GM21526 (cell line): ENCODE data around the gene CARHSP1.
"Not testable (repeated sequence)": the region's sequence is repeated elsewhere in the genome, so short reads cannot be mapped to it uniquely, and the experiment has no call there.

Experiments
- ATAC-seq: cut with Tn5 transposase; IDR thresholded peaks from one replicate; pipeline ENCODE4 v1.9.1; 2021; ENCODE audit warnings: moderate library complexity; ENCODE audit not compliant: unreplicated experiment, low FRiP score

CARHSP1 gene

DNA sequence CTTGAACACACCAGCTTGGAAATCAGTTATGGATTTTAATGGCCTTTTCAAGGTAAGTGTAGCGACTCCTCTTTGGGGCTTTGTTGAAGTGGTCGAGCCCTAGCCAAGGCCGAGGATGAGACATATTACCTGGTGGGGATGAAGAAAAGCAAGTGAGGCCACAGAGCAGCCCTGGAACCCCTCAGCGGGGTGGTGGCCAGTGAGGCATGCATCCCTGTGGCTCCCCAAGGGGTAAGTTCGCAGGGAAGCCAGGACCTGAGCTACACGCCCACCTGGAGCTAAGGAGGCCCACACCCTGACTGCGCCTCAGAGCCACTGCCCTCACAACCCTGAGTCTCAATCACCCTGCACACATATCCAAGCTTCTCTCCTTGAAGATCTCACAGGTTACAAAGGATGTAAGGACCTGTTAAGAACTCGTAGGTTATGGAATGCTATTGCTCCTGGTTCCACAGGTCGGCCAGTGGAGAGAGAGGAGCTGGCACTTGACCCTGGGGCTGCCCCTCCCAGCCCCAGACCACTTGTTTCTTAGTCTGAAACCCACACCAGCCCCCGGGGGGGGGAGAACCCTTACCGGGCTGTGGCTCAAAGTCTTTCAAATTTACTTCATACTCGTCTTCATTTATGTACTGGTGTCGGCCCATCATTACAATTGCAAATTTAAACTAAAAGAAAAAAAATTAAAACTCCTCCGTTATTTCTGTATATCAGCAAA is 25.3 kb upstream of the CARHSP1 start:
- no peak for ATAC-seq

DNA sequence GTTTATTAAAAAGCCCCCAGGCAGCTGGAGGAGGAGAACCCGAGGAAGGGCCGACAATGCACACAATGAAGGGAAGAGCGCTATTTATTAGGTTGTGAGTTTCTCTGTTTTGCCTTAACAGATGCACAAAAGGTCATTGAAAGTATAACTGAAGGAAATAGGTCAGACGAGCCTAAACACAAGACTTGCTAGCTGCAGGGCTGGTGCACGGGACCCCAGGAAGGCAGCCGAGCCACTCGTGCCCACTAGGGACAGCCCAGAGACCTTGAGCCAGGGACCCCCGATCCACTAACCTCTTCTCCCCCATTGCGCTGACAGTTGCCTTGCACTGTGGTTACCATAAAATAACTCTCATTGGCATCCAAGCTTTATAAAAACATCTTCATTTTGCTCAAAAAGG is 24.6 kb upstream of the CARHSP1 start:
- ATAC-seq = no peak

DNA sequence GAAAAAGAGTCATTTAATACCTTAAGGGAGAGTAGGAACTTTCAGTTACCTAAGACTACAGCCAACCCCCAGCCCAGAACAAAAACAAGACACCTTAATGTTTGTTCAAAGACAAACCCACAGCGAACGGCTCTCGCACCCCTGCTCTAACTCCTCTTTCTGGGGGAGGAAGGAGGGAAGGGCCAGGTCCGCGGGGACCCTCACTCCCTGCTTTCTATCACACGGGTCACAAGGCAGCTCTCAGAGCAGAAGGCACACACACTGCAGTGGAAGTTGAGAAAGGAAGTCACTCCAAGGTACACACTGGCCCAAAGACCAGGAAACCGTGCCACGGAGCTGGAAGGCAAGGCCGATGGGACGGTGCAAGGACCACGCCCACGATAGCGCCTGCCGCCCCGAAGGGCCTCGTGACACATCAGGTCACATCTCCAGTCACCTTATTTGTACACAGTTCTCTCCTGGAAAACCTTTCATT is 23.3 kb upstream of the CARHSP1 start:
- ATAC-seq = peak; percentile 33

DNA sequence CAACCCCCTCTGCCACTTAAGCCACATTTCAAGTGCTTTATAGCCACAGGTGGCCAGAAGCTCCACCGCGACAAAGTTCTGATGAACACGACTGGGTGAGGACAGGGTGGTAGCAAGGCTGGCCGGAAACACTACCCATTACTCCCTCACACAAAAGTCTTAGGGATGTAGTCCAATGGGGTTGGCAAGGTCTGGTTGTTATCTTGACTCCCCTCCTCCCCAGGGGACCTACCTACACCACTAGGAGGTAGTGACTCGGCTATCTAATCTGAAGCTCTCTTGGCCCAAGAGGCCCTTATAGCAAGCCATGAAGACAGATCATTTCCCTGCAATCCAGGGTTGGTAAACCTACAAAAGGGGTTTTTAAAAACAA is 21.7 kb upstream of the CARHSP1 start:
- ATAC-seq = no peak

DNA sequence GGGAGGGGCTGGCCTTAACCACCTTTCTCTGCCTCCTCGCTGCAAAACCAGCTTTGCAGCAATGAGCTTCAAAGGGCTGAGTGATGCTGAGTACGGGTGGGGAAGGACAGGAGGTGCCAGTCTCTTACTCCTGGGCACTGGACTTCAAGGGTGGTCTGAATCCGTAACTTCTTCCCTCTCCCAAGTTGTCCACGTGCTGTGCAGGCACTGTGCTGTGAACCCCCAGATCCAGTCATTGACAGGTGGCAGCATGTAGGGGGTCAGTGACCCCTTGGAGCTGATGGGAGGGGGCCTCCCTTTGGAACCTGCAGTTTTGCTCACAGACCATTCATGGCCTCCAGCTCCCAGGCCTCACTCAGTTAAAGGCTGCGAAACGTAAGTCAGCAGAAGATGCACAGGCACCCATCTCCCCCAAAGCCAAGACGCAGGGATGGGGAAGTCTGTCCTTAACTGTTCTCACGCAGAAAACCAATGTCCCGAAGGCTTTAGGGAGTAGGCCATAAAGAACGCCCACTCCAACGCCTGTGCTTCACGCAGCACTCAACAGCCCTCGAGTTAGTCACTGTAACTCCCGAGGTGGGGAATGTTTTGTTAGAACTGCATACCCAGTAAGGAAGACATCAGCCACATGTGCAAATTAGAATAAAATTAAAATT is 21.2 kb upstream of the CARHSP1 start:
- ATAC-seq = no peak

DNA sequence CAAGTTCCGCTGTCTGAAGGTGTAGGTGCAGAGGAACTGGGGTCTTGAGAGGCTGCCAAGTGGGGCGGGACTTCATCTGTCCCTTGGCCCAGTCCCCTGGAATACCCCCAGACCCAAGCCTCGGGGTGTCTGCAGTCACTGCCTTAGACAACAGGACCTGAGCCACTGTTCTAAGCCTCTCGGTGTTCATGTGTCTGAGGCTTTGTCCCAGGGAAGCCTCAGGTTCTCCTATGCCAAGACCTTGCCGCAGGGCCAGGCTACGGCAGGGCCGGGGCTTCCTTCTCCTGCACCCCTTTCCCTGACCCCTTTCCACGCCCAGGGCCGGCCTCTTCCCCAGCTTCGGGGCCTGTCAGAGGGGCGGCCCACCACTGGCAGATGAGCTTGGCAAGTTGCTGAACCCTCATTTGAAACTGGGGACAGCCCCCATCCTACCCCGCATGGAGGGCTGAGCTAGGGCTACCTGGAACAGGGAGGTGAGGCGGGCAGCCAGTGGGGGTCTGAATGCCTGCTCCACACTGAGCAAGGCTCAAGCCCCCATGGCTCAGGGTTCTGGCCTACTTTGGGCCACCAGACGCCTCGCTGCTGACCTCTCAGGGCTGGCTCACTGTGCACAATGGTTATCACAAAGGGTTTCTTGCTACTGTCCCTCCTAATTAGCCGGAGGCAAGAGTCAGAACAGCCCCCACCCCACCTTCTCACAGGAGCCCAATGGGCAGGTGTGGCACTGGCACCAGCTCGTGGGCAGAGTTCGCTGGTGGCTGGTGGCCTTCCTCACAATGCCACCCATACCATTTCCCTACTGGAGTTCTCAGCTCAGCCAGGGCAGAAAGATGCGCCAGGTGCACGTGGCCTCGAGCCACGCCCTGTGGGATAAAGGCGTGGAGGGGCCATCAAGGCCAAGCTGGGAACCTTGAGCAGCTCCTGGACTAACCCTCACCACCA is 20.4 kb upstream of the CARHSP1 start:
- no peak for ATAC-seq

DNA sequence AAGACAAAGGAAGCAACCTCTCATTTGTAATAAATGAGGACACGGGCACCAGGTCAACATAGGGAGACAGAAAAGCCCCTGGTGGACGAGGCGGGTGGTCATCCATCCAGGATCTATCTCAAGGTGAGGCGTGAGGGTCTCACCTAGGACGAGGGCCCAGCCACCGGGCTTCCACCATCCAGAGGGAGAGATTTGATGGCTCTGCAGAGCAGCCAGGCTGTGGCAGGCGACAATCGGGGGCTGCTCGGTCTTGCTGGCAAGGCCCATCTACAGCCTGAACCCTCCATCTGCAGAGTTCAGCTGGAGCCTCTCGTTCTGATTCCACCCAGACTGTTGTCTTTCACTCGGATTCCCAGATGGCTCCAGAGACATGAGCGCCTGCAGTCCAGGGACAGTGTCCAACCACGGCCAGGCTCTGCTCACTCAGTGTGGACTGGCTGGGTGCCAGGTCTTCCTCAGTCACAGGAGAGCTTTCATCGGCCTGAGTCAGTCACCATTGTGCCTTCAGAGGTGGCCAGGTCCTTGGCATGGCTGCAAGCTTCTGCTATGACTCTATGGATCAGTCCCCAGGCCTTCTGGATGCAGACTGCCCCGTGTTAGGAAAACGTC is 19.2 kb upstream of the CARHSP1 start:
- ATAC-seq = no peak

DNA sequence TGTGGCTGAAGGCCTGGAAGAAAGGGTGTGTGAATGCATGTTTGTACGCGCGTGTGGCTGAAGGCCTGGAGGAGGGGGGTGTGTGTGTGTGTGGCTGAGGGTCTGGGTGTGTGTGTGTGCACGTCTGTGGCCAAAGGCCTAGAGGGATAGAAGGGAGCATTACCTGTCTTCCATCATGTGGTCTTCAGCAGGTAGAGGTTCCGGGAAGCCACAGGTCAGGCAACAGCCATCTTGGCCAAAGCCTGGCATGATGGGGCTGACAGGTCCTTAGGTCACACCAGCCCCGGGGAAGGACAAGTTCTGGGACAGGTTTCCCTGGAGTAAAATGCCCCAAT is 18.6 kb upstream of the CARHSP1 start:
- no peak for ATAC-seq

DNA sequence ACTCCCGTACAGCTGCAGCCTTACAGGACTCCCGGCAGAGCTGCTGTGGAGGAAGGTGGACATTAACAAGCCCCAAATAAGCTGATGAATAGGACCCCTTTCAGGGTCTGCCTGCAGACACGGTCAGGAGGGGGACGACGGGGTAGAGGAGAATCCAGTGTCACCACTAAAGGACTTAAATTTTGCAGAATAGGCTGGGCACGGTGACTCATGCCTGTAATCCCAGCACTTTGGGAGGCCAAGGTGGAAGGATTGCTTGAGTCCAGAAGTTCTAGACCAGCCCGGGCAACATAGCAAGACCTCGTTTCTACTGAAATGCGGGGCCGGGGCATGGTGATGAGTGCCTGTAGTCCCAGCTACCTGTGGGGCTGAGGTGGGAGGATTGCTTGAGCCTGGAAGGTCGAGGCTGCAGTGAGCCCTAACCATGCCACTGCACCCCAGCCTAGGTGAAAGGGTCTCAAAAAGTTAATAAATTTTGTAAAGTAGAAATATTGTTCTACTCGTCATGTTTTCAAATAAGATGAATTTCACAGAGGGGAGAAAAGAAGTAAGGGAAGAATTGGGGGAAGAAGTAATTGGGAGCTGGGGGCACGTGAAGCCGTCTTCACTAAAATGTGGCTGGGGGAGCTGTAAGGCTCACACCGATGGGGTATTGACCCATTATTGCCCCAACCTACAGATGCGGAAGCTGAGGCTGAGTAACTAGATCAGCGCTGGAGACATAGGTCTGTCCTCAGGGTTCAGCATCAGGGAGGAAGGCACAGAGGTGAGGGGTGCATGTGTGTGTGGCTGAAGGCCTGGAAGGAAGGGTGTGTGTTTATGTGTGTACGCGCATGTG is 18.0 kb upstream of the CARHSP1 start:
- no peak for ATAC-seq

DNA sequence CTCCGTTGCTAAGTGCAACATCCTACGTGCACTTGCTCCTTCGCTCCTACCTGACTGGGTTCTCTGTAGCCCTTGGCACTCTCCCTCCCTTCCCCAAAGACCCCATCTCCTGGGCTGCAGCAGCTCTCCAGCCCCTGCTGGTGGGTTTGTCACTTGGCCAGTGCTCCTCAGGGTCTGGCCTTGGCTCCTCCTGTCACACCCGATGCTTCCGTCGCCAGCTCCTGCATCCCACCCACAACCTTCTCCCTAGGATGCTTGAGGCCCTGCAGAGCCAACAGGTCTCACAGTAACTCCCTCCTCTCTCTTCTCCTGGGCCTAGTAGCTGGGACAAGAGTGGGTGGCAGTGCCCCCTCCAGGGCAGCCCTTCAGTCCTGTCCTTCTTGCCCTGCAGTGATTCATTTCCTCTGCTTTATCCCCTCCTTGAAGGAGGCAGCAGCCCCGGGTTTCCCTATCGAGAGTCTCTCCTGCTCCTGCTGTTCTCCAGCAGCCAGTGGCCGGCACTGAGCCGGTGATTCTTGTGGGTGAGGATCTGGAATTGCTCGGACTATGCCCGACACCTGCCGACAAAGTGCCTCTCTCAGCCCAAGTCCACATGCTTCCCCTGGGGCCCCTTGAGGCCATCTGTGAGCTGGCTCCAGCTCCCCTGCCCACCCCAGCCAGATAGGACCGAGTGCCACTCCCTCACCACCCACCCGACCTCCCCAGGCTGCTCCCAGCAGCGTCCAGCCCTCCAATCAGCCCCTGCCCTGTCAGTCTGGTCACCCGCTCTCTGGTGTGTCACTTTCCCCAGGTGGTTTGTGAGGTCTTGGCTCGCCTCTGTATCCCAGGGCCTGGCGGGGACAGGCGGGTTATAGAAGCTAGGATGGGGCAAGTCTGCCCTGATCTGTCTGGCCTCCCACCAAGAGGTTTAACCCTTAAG is 17.1 kb upstream of the CARHSP1 start:
- no peak for ATAC-seq

DNA sequence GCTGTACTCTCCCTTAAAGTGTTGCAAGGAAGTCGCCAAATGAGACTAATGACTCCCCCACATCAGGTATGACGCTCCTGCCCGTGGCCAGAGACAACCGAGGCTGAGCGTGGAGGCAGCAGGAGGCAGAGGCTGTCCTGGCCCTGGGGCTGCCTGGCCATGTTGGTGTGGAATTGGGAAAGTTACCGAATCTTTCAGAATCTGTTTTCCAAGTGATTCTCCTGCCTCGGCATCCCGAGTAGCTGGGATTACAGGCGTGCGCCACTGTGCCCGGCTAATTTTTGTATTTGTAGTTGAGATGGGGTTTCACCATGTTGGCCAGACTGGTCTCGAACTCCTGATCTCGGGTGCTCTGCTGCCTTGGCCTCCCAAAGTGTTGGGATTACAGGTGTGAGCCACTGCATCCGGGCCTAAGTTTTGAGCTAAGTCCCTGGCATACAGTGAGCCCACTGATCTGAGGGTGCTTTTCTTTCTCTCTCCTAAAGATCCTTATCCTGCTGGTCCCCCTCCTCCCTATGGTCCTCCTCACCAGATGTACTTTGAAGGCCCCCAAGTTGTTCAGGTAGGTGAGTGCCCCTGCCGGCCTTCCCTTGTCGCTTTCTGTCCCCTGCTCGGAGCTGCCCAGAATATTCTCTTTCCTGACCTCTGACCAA is 14.0 kb upstream of the CARHSP1 start:
- no peak for ATAC-seq

DNA sequence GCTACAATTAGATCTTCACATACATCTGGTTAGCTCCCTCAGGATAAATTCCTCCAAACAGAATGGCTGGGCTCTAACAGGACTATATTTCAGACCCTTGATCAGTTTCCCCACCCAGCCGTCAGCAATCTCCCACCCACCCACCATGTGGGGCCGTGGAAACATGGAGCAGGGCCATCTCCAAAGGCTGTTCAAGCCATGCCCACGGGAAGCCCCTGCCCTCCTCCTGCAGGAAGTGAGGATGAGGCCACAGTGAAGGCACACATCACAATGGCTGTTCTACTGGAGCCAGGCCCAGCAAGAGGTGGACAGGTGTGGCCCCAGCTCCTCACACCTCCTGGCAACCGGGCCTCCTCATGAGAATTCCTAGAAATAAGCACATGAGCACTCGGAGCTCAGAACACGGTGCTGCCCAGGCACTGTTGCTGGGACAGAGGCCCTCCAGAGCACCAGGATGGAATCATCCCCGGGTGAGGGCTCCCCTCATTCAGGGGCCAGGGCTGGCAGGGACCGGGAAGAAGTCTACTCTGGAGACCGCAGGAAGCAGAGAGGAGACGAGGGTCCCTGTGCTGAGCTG is 13.3 kb upstream of the CARHSP1 start, which contains the start of gene LITAFD:
Gene LITAFD (plus strand): TSS at position 311 of the 577 bp plus-strand sequence. CDS start 2,005 bp downstream, outside the sequence.
- ATAC-seq = no peak

DNA sequence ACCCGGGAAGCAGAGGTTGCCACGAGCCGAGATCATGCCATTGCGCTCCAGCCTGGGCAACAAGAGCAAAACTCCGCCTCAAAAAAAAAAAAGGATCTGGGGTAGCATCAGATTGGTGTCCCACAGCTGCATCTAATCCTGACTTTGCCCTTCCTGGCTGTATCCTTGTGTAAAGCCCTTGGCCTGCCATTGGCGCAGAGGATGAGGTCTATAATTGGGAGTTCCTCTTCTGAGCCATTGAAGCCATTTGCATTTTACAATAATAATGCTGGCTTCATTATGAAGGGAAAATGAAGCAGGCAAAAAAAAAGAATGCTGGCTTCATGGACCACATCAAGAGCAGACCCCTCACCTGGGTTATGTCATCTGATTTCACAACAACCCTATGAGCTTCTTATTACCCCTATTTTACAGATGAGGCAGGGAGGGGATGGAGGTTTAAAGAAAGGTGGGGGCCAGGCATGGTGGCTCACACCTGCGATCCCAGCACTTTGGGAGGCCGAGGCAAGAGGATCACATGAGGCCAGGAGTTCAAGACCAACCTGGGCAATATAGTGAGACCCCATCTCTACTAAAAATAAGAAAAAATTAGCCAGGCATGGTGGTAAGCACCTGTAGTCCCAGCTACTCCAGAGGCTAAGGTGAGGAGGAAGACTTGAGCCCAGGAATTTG is 12.2 kb upstream of the CARHSP1 start:
- no peak for ATAC-seq

DNA sequence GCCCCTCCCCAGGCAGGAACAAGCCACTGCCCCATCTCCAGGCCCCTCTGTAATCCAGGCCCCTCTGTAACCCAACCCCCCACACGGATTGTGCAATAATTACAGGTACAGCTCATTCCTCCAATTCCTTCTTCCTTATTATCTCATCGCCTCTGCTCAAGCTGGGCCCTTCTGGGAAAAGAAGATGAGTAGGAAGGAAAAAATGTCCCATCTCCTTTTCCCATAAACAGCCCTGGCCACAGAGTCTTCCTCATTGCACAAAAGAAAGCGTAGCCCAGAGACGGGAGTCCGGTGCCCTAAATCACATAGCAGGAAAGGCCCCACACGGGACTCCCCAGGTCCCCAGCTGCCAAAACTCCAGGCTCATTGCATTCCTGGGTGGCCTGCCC is 9.7 kb upstream of the CARHSP1 start:
- ATAC-seq = no peak

DNA sequence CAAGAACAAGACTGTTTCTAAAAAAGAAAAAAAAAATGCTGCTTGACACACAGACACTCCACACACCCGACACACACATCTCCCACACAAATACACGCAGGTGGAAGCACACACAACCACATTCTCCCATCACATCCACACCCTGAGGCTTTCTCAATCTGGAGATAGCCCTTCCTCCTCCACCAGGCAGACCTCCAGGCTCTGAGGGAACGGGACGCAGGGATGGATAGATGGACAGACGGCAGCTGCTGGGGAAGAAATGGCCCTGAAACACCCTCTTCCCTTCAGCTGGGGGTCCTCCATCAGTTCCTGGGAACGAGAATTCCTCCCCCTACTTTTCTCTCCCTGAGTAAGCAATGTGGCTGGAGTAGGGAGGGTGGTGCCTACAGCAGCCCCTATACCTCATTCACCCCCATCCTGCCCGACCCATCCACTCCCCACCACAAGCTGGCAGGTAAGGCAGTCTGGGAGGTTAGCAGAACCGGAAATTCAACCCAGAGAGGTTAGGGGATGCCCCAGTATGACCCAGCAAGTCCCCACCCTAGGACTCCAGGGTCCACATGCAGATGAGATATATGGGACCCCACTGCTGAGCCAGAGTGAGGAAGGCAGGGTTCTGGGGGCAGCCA is 9.2 kb upstream of the CARHSP1 start:
- ATAC-seq = no peak

DNA sequence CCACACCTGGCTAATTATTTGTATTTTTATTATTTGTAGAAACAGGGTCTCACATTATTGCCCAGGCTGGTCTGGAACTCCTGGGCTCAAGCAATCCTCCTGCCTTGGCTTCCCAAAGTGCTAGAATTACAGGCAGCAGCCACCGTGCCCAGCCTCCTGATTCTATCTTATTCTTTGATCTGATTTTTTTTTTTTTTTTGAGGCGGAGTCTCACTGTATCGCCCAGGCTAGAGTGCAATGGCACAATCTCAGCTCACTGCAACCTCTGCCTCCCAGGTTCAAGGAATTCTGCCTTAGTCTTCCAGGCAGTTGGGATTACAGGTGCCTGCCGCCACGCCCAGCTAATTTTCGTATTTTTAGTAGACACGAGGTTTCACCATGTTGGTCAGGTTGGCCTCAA is 6.5 kb upstream of the CARHSP1 start:
- not testable (repeated sequence) for ATAC-seq

DNA sequence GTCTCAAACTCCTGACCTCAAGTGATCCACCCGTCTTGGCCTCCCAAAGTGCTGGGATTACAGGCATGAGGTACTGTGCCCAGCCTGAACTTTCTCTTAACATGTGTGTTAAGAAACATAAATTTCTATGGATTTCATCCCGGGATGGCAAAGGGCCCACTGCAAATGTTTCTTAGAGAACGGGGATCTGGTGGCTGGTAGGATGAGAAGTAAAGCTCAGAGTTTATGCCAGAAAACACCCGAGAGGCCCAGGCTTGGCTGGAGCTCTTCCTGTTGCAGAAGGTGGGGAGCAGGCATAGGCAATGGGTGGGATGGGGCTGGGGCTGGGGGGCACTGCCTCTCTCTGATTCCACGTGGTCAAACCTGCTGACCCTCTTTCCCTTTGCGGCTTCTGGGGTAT is 5.6 kb upstream of the CARHSP1 start:
- ATAC-seq = no peak
